Activated CD4-positive, CD25-positive, alpha-beta regulatory T cell treated with anti-CD3 and anti-CD28 coated beads, Interleukin-2, amount 50 U/mL, for 24 hours (primary cell): ENCODE data around the gene CNDP2.
"Not testable (repeated sequence)": the region's sequence is repeated elsewhere in the genome, so short reads cannot be mapped to it uniquely, and the experiment has no call there.

ENCODE experiments used
- ATAC-seq, 2 donors: fragments of 150-1000 bp; cut with Tn5 transposase; one replicate each; pipeline ENCODE4 v1.10.0; 2021; ENCODE audit warnings: mild to moderate bottlenecking in 1 of 2, moderate library complexity in 1 of 2

The CNDP2 gene

GRCh38 chr18:74519320-74520095 is 23.3 kb downstream of the CNDP2 start:
- no peak for ATAC-seq

DNA sequence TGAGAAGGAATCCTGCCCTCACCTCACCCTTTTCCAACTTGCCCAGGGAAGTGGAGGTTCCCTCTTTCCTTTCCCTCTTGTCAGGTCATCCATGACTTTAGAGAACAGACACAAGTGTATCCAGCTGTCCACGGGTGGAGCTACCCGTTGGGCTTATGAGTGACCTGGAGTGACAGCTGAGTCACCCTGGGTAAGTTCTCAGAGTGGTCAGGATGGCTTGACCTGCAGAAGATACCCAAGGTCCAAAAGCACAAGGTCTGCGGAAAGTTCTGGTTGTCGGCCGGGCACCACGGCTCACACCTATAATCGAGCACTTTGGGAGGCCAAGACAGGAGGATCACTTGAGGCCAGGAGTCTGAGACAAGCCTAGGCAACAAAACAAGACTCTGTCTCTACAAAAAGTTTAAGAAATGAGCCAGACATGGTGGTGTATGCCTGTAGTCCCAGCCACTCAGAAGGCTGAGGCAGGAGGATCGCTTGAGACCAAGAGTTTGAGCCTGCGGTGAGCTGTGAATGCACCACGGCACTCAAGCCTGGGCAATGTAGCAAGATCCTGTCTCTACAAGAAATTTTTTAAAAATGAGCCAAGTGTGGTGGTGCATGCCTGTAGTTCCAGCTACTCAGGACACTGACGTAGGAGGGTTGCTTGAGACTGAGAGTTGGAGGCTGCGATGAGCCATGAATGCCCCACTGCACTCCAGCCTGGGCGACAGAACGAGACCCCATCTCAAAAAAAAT is 24.1 kb downstream of the CNDP2 start:
- ATAC-seq, result no peak

DNA sequence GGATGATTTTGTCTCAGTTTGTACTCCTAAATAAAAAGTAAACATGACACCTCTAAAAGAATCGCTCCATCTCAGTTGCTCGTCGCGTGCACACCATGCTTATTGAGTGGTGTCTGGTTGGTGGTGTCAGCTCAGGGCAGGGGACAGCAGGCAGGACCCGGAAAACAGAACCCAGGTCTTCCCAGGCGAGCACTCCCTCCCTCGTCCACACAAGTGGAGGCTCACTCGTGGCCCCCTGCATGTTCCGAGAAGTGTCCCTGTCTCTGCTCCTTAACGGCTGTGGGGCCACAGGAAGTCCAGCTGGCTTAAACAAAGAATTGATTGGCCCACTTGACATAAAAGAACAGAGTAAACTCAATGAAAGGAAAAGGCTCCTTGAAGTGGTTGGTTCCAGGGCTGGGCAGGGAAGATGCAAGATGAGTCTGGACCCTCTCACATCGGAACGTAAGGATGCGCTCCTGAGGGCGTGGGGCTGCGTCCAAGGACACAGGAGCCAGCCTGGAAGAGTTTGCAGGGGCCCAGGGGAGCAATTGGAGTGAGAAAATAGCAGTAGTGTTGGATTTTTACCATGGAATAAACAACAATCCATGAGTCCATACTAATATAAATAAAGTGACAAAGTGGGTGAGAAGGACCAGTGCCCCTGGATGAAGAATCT is 25.0 kb downstream of the CNDP2 start:
- ATAC-seq, result no peak

GRCh38 chr18:74522635-74523548 is 26.7 kb downstream of the CNDP2 start:
- ATAC-seq, result no peak

DNA sequence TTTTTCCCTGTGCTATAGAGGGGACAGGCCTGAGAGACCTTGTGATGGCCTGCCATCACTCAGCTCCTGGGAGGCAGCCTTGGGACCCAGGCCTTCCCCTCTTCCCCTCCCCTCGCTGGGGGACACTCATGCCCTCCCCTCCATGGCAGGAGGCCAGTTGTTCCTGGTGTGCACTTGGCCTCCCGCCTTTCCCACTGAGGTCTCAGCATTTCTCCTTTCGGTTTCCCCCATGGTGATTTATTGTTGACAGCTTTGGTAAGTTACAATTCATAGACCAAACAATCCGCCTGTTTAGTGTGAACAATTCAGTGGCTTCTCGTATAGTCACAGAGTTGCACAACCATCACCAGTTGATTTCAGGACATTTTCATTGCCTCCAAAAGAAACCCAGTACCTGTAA is 27.9 kb downstream of the CNDP2 start:
- no peak for ATAC-seq

DNA sequence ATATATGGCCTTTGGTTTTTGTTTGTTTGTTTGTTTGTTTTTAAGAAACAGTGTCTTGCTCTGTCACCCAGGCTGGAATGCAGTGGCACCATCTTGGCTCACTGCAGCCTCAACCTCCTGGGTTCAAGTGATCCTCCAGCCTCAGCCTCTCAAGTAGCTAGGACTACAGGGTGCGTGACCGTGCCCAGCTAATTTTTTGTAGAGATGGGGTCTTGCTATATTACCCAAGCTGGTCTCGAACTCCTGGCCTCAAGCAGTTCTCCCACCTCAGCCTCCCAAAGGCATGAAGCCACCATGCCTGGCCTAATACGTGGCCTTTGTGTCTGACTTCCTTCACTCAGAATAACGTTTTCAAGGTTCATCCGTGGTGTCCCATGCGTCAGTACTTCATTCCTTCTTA is 28.8 kb downstream of the CNDP2 start:
- not testable (repeated sequence) for ATAC-seq

DNA sequence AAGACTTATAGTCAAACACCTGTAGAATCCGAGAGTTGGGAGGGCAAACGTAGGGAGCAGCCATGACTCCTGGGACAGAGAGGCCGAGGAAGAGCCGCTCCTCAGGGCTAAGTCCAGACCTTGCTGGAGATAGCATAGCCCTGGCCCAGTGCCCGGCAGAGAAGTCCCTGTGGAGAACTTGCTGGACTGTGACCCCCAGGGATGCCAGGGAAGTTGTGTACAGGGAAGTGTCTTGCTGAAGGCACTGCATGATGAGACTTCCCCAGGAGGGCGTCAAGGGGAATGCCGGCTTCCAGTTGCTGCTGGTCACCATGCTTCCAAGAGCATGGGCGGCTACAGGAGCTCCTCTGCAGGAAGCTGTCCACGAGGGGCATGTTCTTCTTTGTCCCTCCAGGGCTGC is 29.6 kb downstream of the CNDP2 start:
- no peak for ATAC-seq

DNA sequence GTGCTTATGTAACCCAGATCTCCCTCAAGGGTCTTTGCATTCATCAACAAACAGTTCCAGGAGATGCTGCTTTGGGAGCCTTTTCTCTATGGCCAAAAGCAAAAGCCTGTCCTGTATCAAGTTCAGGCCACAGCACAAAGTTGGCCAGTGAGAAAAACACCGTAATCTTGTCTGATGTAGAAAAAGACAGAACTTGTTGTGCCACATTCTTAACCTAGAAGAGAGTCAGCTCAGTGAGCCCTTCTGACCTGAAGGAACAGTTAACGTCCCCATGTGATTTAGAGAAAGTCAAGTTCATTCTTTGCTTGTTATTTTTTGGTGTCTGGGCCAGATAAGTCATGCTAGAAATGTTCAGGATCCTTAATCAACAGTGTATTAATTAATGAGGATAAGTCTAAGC is 30.3 kb downstream of the CNDP2 start:
- ATAC-seq, result no peak

DNA sequence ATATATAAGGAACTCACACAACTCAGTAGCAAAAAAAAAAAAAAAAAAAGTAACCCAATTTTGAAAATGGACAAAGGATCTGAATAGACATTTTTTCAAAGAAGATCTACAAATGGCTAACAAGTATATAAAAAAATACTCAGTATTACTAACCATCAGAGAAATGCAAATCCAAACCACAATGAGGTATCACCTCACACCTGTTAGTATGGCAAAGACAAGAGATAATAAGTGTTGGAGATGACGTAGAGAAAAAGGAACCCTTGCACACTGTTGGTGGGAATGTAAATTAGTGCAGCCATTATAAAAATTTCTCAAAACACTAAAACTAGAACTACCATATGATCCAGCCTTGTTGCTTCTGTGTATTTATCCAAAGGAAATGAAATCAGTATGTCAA is 32.3 kb downstream of the CNDP2 start:
- no peak for ATAC-seq

- ATAC-seq, result no peak
Measured at GRCh38 chr18:74528913-74529312, 32.8 kb downstream of the CNDP2 start.

GRCh38 chr18:74529378-74529777 is 33.2 kb downstream of the CNDP2 start:
- no peak for ATAC-seq

DNA sequence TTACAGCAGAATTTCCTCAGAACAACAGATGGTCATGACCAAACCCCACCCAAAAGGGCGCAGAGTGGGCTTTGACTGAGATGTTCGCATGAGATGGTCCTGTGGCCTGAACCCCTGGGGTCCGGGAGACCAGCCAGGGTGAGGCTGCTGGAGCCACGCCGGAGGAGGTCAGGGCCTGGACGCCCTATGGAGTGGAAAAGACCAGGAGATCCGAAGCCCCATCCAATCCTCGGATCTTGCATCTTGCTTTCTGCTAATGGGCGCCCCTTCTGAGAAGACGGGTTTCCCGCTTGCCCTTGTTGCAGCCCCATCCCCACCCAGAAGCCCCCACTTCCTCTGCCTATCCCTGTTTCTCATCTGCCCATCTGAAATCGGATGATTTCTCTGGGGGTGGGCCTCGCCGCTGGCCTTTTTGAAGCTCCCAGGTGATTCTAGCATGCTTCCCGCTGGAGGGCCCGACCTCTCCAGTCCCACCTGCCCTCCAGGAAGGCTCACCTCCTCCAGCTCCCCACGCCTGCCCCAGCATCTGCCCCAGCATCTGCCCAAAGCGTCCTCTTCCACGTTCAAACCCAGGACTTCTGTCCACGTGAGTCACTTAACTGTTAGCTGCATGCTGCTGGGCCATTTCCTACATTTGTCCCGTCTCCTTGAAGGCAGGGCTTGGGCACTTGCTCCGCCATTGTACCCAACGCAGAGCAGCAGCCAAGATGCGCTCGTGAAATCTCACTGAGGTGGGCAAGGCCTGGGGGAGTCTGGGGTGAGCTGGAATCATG is 33.8 kb downstream of the CNDP2 start:
- no peak for ATAC-seq

- ATAC-seq, result no peak
Measured at GRCh38 chr18:74530584-74530862, 34.4 kb downstream of the CNDP2 start.

DNA sequence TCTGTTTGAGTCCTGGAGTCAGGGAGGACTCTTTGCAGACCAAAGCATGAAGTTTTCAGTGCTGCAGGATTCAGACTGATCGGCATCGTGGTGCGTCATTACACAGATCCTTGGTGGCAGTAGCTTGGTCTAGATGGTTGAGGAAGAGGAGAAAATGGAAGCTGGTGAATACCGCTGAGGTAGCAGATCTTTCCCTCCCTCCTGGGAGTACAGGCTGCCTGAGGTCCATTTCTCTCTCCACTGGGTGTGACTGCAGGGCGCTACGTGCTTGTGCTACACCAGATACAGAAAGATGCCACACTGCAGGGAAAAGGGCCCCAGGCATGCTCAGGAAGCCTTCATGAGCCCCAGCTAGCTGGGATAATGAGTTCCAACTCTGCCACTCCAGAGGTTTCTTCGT is 34.9 kb downstream of the CNDP2 start:
- ATAC-seq, result no peak

DNA sequence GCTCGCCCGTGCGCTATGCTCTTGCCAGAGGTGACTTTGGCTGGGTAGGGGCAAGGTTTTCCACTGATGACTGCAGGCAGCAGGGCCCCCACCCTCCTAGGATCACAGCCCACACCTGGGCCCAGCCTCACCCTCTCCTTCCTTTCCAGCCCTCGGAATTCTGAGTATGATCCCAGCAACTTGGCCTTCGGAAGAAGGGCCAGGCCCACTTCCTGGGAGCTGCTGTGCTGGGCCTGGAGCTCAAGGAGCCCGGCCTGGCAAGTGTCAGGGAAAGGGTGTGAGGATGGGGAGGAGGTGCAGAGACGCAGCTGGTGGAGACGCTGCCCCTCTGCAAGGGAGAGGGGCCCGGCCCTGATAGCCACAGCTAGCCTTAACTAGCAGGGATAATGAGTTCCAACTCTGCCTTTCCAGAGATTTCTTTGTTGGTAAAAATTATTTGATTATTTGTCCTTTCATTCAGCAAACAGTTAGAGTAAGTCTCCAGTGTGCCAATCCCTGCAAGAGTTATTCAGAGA is 36.4 kb downstream of the CNDP2 start:
- no peak for ATAC-seq

DNA sequence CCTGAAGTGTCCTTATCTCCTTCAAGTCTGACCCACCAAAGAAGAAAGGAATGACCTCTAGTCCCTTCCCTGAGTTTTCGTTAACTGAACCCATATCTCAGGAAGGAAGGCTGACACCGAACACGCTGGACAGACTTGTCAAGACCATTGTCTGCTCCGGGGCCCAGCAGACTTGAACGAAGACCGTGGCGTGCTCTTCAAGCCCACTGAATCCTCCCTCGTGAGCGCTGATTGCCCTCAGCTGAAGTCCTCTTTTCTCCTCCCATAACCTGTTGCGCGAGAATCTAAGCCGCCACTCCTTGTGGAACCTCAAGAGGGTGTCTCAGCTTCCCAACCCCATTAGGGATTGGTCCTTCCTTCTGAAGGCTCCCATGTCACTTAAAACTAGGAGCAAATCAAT is 37.5 kb downstream of the CNDP2 start:
- no peak for ATAC-seq

DNA sequence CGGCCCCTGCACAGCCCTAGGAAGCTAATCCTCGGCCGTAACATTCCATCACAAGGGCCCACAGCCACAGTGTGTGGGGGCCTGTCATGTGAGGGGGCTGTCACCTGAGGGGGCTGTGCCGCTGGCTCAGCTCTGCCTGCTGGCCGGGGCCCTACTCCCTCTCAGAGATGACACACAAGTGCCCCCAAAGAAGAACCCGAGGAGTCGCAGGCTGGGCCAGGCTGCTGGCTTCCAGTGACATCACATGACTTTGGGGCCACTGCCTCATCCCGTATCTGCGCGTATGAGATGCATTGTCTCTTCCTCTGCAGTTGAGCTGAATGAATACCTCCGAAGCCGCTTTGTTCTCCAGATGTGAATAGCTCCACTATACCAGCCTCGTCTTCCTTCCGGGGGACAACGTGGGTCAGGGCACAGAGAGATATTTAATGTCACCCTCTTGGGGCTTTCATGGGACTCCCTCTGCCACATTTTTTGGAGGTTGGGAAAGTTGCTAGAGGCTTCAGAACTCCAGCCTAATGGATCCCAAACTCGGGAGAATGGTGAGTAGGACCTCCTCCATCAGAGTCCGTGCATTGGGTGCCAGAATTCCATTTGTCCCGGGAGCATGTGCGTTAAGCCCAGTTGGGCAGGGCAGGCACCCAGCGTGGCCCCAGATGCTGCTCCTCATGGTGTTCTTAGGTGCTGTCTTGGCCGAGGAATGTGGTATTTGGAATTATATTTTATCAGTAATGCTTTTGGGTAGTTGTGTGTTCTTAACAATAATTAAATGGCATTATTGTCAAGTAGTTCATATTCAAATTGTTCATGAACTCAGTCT is 38.2 kb downstream of the CNDP2 start, which contains the start of gene CNDP1:
CNDP1 (plus strand) TSS at position 351 of the 820 bp plus-strand sequence; CDS start at position 519, 168 bp downstream.
- no peak for ATAC-seq

DNA sequence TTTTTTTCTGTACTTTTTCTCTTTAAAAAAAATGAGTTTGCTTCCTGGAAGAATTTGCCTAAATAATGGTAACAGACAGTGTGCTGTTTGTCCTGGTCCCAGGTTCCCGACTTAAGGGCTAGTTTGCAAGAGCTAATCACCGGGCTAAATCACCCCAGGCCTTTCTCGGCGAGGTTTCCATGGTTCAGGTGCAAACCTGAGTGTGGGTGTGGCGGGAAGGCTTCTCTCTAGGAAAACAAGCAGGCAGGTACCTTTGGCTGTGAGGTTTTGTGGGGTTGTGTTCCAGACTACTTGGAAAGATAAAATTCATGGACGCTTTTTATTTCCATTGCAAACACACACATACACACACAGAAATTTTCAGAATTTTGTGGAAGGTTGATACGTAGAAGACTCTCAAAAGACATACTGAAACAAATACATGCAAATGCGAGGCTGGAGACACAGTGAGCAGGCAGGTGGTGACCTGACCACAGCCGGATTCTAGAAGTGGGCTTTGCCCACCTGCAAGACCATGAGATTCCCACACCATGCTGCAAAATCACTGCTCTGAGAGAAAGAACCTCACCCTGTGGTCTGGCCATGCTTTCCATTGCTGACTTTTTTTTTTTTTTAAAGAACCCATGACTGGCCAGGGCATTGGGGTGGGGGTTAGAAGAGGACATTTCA is 39.0 kb downstream of the CNDP2 start:
- ATAC-seq, result no peak

- ATAC-seq, result no peak
Measured at GRCh38 chr18:74539289-74539688, 43.1 kb downstream of the CNDP2 start.
